Measurements from ENCODE around the gene SIMC1. TPM values are rescaled to one million over a fixed set of nuclear protein-coding genes. Genes with fewer than 3 reads are reported as not detected.

SIMC1 gene
- total and polyA plus RNA-seq, 2 of the 4 experiments (the other 2 are of a cell fraction): 8.2 to 11.7 TPM

- peaks cover 27% of the 10 kb centered on the region for H3K36me3 ChIP-seq (ENCODE audit: control insufficient read depth, insufficient read depth, low read length)
- no peak overlapping the region for H3K9ac ChIP-seq (ENCODE audit: low read depth, low read length)
- H3K27ac ChIP-seq (ENCODE audit: insufficient read depth, low read length): no peak overlapping the region
- H4K8ac ChIP-seq (ENCODE audit: low read depth in 2 of 2, low read length in 2 of 2): no peak overlapping the region
- dilution Hi-C loops (cut with HindIII; ENCODE audit: low sequenced_read_pairs, unreplicated experiment) (no loop called here), in situ Hi-C loops (cut with MboI; ENCODE audit: low sequenced_read_pairs) (no loop called here), intact Hi-C loops (cut with micrococcal nuclease) (no loop called here)
- BruUV-seq (replicated peaks): no TSS peak
- H4K5ac ChIP-seq (ENCODE audit: low read depth, low read length): no peak overlapping the region
- ATAC-seq (ENCODE audit: low read depth) (no peak), DNase-seq (no peak)
- H2AK9ac ChIP-seq (replicated peaks; ENCODE audit: low read depth, low read length, poor library complexity): no peak overlapping the region
- H4K20me1 ChIP-seq (ENCODE audit: insufficient read depth, low read length): peaks cover 7% of the 10 kb centered on the region; the same call in 1 of the 2 replicates
- no CpG with 5 or more reads among the region's 4 CpGs for WGBS, 2 experiments (ENCODE audit: extremely low coverage in 2 of 2, insufficient read length in 1 of 2)
- no peak for TF ChIP-seq SMC3 (IDR thresholded peaks at IDR 0.05; ENCODE audit: low read depth, low read length)
- TF ChIP-seq MXI1 (IDR thresholded peaks at IDR 0.05; ENCODE audit: borderline replicate concordance, low read depth, low read length): no peak
- TF ChIP-seq USF2 (IDR thresholded peaks at IDR 0.05; ENCODE audit: low read depth, low read length): no peak
- no peak for TF ChIP-seq NFE2L2 (IDR thresholded peaks at IDR 0.05; ENCODE audit: low read depth, low read length)
- no peak for TF ChIP-seq ELK1 (IDR thresholded peaks at IDR 0.05; ENCODE audit: borderline replicate concordance, low read depth, low read length)
- no peak for TF ChIP-seq MAFK (IDR thresholded peaks at IDR 0.05; ENCODE audit: low read depth, low read length)
- TF ChIP-seq BHLHE40 (IDR thresholded peaks at IDR 0.05; ENCODE audit: low read depth, low read length): no peak
- no peak for TF ChIP-seq CHD1 (IDR thresholded peaks at IDR 0.05; ENCODE audit: low read depth, low read length)
- no peak for TF ChIP-seq POLR2A (IDR thresholded peaks at IDR 0.05; ENCODE audit: low read depth, low read length)
- no peak for TF ChIP-seq FOS (IDR thresholded peaks at IDR 0.05; ENCODE audit: low read depth, low read length)
- TF ChIP-seq CEBPB (IDR thresholded peaks at IDR 0.05; ENCODE audit: low read depth, low read length): no peak
- no peak for TF ChIP-seq RAD21 (IDR thresholded peaks at IDR 0.05; ENCODE audit: low read length)
- no peak for TF ChIP-seq MAZ (IDR thresholded peaks at IDR 0.05; ENCODE audit: borderline replicate concordance, low read depth, low read length)
- TF ChIP-seq RFX5 (IDR thresholded peaks at IDR 0.05; ENCODE audit: low read depth, low read length): no peak
- TF ChIP-seq RCOR1 (IDR thresholded peaks at IDR 0.05; ENCODE audit: insufficient replicate concordance, low read length): no peak
- TF ChIP-seq CTCF (conservative IDR thresholded peaks at IDR 0.05; ENCODE audit: low read depth, low read length): no peak
- no peak overlapping the region for H4K91ac ChIP-seq (ENCODE audit: insufficient read depth, low read depth, low read length)
- no peak overlapping the region for H2BK120ac ChIP-seq (ENCODE audit: low read depth, low read length)
- CTCF ChIA-PET: interaction anchor here (0.6 to 0.9 kb wide), 2 partner anchors 10 to 248 kb away, joined by 3 read pairs; no protein-coding TSS in a partner anchor
- no peaks in the 10 kb centered on the region for H3K27me3 ChIP-seq (ENCODE audit: control insufficient read depth, insufficient read depth, low read length)
- peaks cover 4% of the 10 kb centered on the region; the same call in 1 of the 2 replicates for H3K4me1 ChIP-seq (ENCODE audit: control insufficient read depth, insufficient read depth, low read length)
- H3K56ac ChIP-seq (ENCODE audit: extremely low read depth, insufficient read depth, low read length): no peak overlapping the region
- H2BK5ac ChIP-seq (ENCODE audit: low read depth, low read length, poor library complexity, severe bottlenecking): no peak overlapping the region
- H2AK5ac ChIP-seq (ENCODE audit: low read depth, low read length): no peak overlapping the region
- POLR2A ChIA-PET (ENCODE audit: unreplicated experiment): no interaction called here
- peaks cover 6 to 47% of the 10 kb centered on the region in 2 experiments; a peak in 2 of 4 replicates for H3K79me1 ChIP-seq (ENCODE audit: low read depth in 1 of 2, low read length in 2 of 2)
- no peak overlapping the region for H3K4me2 ChIP-seq (ENCODE audit: low read depth, low read length)
- no peak overlapping the region for H2AFZ ChIP-seq (replicated peaks; ENCODE audit: low read length, poor library complexity)
- H3K14ac ChIP-seq (replicated peaks; ENCODE audit: low read depth, low read length): no peak overlapping the region
- no peak overlapping the region for H2BK20ac ChIP-seq (ENCODE audit: low read depth, low read length)
- H3K4me3 ChIP-seq (ENCODE audit: insufficient read depth, low read depth, low read length): no peak overlapping the region
- no peak overlapping the region for H3K23ac ChIP-seq (ENCODE audit: low read depth, low read length)
- H3K9me3 ChIP-seq (ENCODE audit: control insufficient read depth, insufficient read depth, low read length): no peaks in the 10 kb centered on the region
- H3K18ac ChIP-seq (ENCODE audit: low read depth, low read length): no peak overlapping the region
- H3K4ac ChIP-seq (ENCODE audit: low read depth, low read length): no peak overlapping the region
- H2BK15ac ChIP-seq (ENCODE audit: low read depth, low read length): no peak overlapping the region
- H3K9me1 ChIP-seq (ENCODE audit: insufficient read depth, low read length): no peaks in the 10 kb centered on the region; the same call in 1 of the 2 replicates
These were observed 153.8 kb downstream of the SIMC1 start for GRCh38 chr5:176391999-176392398.

Data from IMR-90 (cell line).